Activated naive CD4-positive, alpha-beta T cell treated with anti-CD3 and anti-CD28 coated beads, Interleukin-2, amount 10 ng/mL, durations not matched to agents 7 days and 5 days (primary cell): Measurements from ENCODE around the gene FUCA1.
A peak's percentile ranks its signal among the peaks of the same experiment; 100 is the strongest.
"Not testable (repeated sequence)": the region's sequence is repeated elsewhere in the genome, so short reads cannot be mapped to it uniquely, and the experiment has no call there.

Experiments used
- CTCF ChIA-PET: fragments of 350-600 bp; sonication (Branson Sonifier 250); formaldehyde crosslinking; loops from one replicate; lab custom pipeline; 2021; ENCODE audit warnings: antibody characterized with exemption; lab: Charles Lee
- DNase-seq: peaks from one replicate; pipeline ENCODE4 v3.0.0-alpha.2; 2020
- H3K27ac Mint-ChIP-seq: one replicate; pipeline ENCODE4 v1.8.0; 2021; ENCODE audit warnings: mild to moderate bottlenecking, moderate library complexity, mixed read lengths
- H3K27me3 Mint-ChIP-seq: one replicate; pipeline ENCODE4 v1.8.0; 2021; ENCODE audit warnings: mild to moderate bottlenecking, mixed read lengths
- H3K36me3 Mint-ChIP-seq: one replicate; pipeline ENCODE4 v1.8.0; 2021; ENCODE audit warnings: mixed read lengths
- H3K4me1 Mint-ChIP-seq: one replicate; pipeline ENCODE4 v1.8.0; 2021; ENCODE audit warnings: mixed read lengths
- H3K4me3 Mint-ChIP-seq: one replicate; pipeline ENCODE4 v1.8.0; 2021; ENCODE audit warnings: mild to moderate bottlenecking, moderate library complexity, mixed read lengths
- H3K9me3 Mint-ChIP-seq: one replicate; pipeline ENCODE4 v1.8.0; 2021; ENCODE audit warnings: mixed read lengths

FUCA1 gene

DNA sequence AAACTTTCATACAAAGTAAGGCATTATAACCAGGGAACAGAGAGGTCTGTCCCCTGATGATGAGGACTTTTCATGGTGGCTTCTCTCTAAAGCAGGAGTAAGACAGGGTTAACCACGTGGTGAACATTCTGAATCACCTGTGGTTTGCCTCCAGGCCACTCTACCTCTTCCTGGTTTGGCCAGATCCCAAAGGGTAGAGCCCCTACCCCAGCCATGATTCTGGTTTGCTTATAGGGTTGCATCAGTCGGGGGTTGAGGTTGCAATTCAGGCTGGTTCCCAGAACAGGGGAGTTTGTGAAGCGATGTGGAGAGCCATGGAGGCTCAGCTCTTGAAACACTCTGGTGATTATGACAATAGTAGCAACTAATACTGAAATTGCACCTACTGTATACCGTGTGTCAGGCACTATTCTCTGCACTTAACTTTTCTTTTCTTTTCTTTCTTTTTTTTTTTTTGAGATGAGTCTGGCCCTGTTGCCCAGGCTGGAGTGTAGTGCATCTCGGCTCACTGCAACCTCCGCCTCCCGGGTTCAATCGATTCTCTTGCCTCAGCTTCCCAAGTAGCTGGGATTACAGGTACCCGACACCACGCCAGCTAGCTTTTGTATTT is 36.8 kb upstream of the FUCA1 start:
- Mint-ChIP-seq H3K9me3 (no peaks in the 10 kb centered on the region), H3K27ac (no peak overlapping the region), H3K4me1 (peaks cover 26% of the 10 kb centered on the region), H3K36me3 (no peaks in the 10 kb centered on the region), H3K4me3 (no peak overlapping the region), H3K27me3 (peaks cover 49% of the 10 kb centered on the region)
- CTCF ChIA-PET: interaction anchor here (1.0 to 1.6 kb wide), 2 partner anchors 67 to 133 kb away, joined by 3 to 6 read pairs; no protein-coding TSS in a partner anchor
- no peak for DNase-seq

DNA sequence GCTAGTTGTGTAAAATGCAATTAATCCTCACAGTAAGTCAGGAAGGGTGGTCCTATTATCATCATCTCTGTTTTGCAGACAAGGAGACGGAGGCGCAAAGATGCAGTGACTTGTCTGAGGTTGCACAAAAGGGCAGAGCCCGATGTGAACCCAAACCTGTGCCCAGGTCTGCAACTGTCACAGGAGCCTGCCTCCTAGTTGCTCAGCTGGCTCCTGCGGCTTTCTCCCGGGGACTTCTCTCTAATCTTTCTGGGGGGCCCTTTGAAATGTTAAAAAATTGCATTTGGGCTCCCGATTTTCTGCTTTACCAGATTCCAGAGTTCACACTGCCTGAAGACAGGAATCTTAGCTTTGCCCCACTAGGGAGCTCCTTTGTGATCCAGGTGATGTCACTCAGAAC is 35.7 kb upstream of the FUCA1 start:
- Mint-ChIP-seq H3K4me1 (peaks cover 19% of the 10 kb centered on the region), H3K9me3 (no peaks in the 10 kb centered on the region), H3K27me3 (peaks cover 52% of the 10 kb centered on the region), H3K27ac (no peak overlapping the region), H3K4me3 (no peak overlapping the region), H3K36me3 (no peaks in the 10 kb centered on the region)
- CTCF ChIA-PET: interaction anchor here (1.0 kb wide), 1 partner anchor 66 kb away, joined by 3 read pairs; no protein-coding TSS in a partner anchor
- DNase-seq: no peak

- no peak overlapping the region for H3K27ac Mint-ChIP-seq
- DNase-seq: no peak
- H3K9me3 Mint-ChIP-seq: no peaks in the 10 kb centered on the region
- no peak overlapping the region for H3K4me3 Mint-ChIP-seq
- H3K4me1 Mint-ChIP-seq: peaks cover 17% of the 10 kb centered on the region
- CTCF ChIA-PET: interaction anchor here (0.7 kb wide), 1 partner anchor 105 kb away, joined by 3 read pairs; no protein-coding TSS in a partner anchor
- H3K36me3 Mint-ChIP-seq: no peaks in the 10 kb centered on the region
- peaks cover 48% of the 10 kb centered on the region for H3K27me3 Mint-ChIP-seq
Measured at GRCh38 chr1:23902321-23903278, 34.5 kb upstream of the FUCA1 start.

- peaks cover 28% of the 10 kb centered on the region for H3K4me1 Mint-ChIP-seq
- H3K4me3 Mint-ChIP-seq, H3K9me3 Mint-ChIP-seq, DNase-seq, H3K27ac Mint-ChIP-seq, CTCF ChIA-PET, H3K36me3 Mint-ChIP-seq: not testable (repeated sequence)
- peaks cover 43% of the 10 kb centered on the region for H3K27me3 Mint-ChIP-seq
Measured at GRCh38 chr1:23900017-23900416, 31.9 kb upstream of the FUCA1 start.

DNA sequence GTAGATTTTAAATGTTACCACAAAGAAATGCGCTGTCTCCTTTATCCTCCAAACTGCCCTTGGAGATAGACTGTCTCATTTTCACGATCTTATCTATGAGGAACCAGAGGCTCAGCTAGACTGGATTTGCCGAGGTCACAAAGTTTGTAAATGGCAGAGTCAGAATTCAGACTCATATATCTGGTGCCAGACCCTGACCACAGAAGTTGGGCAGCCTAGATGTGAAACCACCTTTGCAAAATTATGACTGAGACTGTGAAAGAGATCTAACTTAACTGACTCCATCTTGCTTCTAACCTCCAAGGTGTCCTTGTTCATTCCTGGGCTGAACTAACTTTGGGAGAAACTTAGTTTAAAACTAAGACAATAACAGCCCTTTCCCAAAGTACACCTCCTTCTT is 31.0 kb upstream of the FUCA1 start:
- CTCF ChIA-PET: no interaction called here
- H3K4me3 Mint-ChIP-seq: no peak overlapping the region
- no peak for DNase-seq
- H3K27ac Mint-ChIP-seq: no peak overlapping the region
- peaks cover 21% of the 10 kb centered on the region for H3K4me1 Mint-ChIP-seq
- no peaks in the 10 kb centered on the region for H3K9me3 Mint-ChIP-seq
- no peaks in the 10 kb centered on the region for H3K36me3 Mint-ChIP-seq
- H3K27me3 Mint-ChIP-seq: peaks cover 34% of the 10 kb centered on the region

DNA sequence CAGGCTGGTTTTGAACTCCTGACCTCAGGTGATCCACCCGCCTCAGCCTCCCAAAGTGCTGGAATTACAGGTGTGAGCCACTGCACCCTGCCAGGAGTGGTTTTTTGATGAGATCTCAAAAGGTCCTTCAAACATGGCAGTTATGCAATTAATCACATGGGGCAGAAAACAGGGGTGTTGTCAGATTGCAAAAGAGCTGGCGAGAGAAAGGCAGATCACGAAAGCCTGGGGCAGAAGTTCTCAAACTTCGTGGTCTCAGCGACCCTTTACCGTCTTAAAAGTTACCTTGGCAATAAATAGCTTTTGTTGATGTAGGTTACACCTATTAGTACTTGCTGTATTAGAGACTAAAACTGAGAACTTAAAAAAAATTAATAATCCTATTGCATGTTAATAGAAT is 29.0 kb upstream of the FUCA1 start:
- CTCF ChIA-PET: no interaction called here
- Mint-ChIP-seq H3K4me1 (peaks cover 21% of the 10 kb centered on the region), H3K36me3 (no peaks in the 10 kb centered on the region), H3K27me3 (peaks cover 39% of the 10 kb centered on the region), H3K27ac (no peak overlapping the region), H3K9me3 (no peaks in the 10 kb centered on the region), H3K4me3 (no peak overlapping the region)
- DNase-seq: no peak

GRCh38 chr1:23896491-23896890 is 28.4 kb upstream of the FUCA1 start:
- Mint-ChIP-seq H3K27me3 (peaks cover 38% of the 10 kb centered on the region), H3K27ac (no peak overlapping the region), H3K36me3 (no peaks in the 10 kb centered on the region), H3K4me1 (peaks cover 21% of the 10 kb centered on the region), H3K4me3 (no peak overlapping the region), H3K9me3 (no peaks in the 10 kb centered on the region)
- CTCF ChIA-PET: interaction anchor here (0.7 to 1.2 kb wide), 2 partner anchors 125 to 409 kb away, joined by 3 read pairs; no protein-coding TSS in a partner anchor
- DNase-seq: no peak

DNA sequence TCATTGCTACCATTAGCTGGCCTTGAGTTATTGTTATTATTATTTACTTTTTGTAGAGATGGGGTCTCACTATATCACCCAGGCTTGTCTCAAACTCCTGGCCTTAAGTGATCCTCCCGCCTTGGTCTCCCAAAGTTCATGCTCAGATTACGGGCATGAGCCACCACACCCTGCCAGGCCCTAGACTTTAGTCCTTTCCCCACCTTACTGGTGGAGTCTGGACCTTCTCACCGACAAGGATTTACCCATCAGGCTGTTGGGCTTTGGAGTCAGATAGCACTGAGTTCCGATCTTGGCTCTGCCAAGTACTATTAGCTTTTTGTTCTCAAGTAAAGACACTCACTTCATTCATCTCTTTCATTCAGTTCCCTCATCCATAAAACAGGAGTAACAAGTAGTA is 27.9 kb upstream of the FUCA1 start:
- DNase-seq: no peak
- H3K9me3 Mint-ChIP-seq: no peaks in the 10 kb centered on the region
- H3K36me3 Mint-ChIP-seq: no peaks in the 10 kb centered on the region
- CTCF ChIA-PET: interaction anchor here (0.7 to 1.2 kb wide), 2 partner anchors 124 to 410 kb away, joined by 3 read pairs; no protein-coding TSS in a partner anchor
- peaks cover 21% of the 10 kb centered on the region for H3K4me1 Mint-ChIP-seq
- H3K4me3 Mint-ChIP-seq: no peak overlapping the region
- no peak overlapping the region for H3K27ac Mint-ChIP-seq
- peaks cover 33% of the 10 kb centered on the region for H3K27me3 Mint-ChIP-seq

- H3K36me3 Mint-ChIP-seq: no peaks in the 10 kb centered on the region
- peaks cover 19% of the 10 kb centered on the region for H3K4me1 Mint-ChIP-seq
- no peak for DNase-seq
- H3K4me3 Mint-ChIP-seq: no peak overlapping the region
- CTCF ChIA-PET: no interaction called here
- no peak overlapping the region for H3K27ac Mint-ChIP-seq
- H3K9me3 Mint-ChIP-seq: no peaks in the 10 kb centered on the region
- H3K27me3 Mint-ChIP-seq: peaks cover 34% of the 10 kb centered on the region
Measured at GRCh38 chr1:23895082-23895481, 27.0 kb upstream of the FUCA1 start.

GRCh38 chr1:23889074-23889473 is 21.0 kb upstream of the FUCA1 start:
- peaks cover 33% of the 10 kb centered on the region for H3K27me3 Mint-ChIP-seq
- no peaks in the 10 kb centered on the region for H3K4me1 Mint-ChIP-seq
- CTCF ChIA-PET: no interaction called here
- H3K9me3 Mint-ChIP-seq: no peaks in the 10 kb centered on the region
- no peak overlapping the region for H3K27ac Mint-ChIP-seq
- no peaks in the 10 kb centered on the region for H3K36me3 Mint-ChIP-seq
- no peak overlapping the region for H3K4me3 Mint-ChIP-seq
- DNase-seq: no peak

DNA sequence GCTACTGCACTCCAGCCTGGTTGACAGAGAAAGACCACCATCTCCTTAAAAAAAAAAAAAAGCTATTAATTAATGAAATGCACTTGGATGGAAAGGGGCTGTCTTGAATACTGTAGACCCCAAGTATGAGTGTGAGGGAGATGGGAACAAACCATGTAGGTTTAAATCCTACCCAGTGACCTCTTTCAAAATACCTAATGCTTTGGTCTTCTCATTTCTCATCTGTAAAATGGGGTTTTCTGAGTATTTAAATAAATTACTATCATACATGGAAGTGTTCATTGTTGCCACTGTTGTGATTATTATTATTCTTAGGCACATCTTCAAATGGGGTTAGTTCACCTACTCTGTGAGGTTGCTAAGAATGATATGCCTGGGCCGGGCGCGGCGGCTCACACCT is 17.1 kb upstream of the FUCA1 start:
- H3K4me1 Mint-ChIP-seq: no peaks in the 10 kb centered on the region
- H3K36me3 Mint-ChIP-seq: no peaks in the 10 kb centered on the region
- H3K27me3 Mint-ChIP-seq: peaks cover 7% of the 10 kb centered on the region
- no peaks in the 10 kb centered on the region for H3K9me3 Mint-ChIP-seq
- H3K4me3 Mint-ChIP-seq: no peak overlapping the region
- peak overlapping the region; percentile 42 for H3K27ac Mint-ChIP-seq
- CTCF ChIA-PET: no interaction called here
- DNase-seq: no peak

DNA sequence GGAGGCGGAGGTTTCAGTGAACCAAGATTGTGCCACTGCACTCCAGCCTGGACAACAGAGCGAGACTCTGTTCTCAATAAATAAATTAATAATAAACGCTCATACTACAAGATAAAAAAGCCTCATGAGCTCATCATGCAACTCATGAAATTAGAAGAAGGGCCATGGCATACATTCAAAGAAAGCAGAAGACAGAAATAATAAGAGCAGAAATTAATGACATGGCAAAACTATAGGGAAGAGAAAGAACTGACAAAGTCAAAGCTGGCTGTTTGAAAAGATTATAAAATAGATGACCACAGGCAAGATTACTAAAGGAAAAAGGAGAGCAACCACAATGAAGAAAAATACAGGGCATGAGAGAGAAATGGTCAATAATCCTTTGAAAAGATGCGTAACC is 14.7 kb upstream of the FUCA1 start:
- Mint-ChIP-seq H3K27me3 (no peaks in the 10 kb centered on the region), H3K9me3 (peaks cover 13% of the 10 kb centered on the region), H3K4me3 (no peak overlapping the region), H3K4me1 (no peaks in the 10 kb centered on the region), H3K27ac (no peak overlapping the region), H3K36me3 (peaks cover 7% of the 10 kb centered on the region)
- no peak for DNase-seq
- CTCF ChIA-PET: no interaction called here

GRCh38 chr1:23879809-23880208 is 11.7 kb upstream of the FUCA1 start:
- DNase-seq: no peak
- Mint-ChIP-seq H3K9me3 (peaks cover 18% of the 10 kb centered on the region), H3K4me1 (no peaks in the 10 kb centered on the region), H3K27ac (no peak overlapping the region), H3K36me3 (peaks cover 9% of the 10 kb centered on the region), H3K27me3 (peaks cover 10% of the 10 kb centered on the region), H3K4me3 (no peak overlapping the region)
- CTCF ChIA-PET: no interaction called here

DNA sequence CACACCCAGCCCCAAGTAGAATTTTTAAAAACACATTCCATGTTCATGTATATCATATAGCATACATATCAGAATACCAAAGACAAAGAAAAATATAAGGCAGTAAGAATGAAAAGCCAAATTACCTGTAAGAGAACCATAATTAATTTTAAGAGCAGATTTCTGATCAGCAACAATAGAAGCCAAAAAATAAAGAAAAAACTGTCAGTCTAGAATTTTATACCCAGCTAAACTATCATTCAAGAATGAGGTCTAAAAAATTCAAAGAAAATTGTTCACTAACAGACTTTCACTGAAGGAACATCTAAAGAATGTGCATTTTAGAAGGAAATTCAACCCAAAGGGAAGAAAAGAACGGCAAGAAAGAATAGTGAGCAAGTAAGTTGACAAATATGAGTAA is 10.6 kb upstream of the FUCA1 start:
- DNase-seq: no peak
- Mint-ChIP-seq H3K4me3 (no peak overlapping the region), H3K4me1 (no peaks in the 10 kb centered on the region), H3K27me3 (peaks cover 15% of the 10 kb centered on the region), H3K27ac (no peak overlapping the region), H3K9me3 (peaks cover 18% of the 10 kb centered on the region), H3K36me3 (peaks cover 9% of the 10 kb centered on the region)
- CTCF ChIA-PET: no interaction called here
